K562 (cell line): ENCODE data around the gene NANS. TPM values are rescaled to one million over a fixed set of nuclear protein-coding genes. Genes with fewer than 3 reads are reported as not detected.
A peak's percentile ranks its signal among the peaks of the same experiment; 100 is the strongest.

Source experiments
- CHD1 ChIP-seq: fragments of 200-600 bp; sonication (generic); IDR thresholded peaks from one replicate; pipeline ENCODE4 v1.6.1; 2012; ENCODE audit warnings: mild to moderate bottlenecking, moderate library complexity, low read length, inconsistent platforms
- EGR1 ChIP-seq: fragments of 450-650 bp; conservative IDR thresholded peaks from 2 replicates; pipeline ENCODE4 v1.6.1; 2017; ENCODE audit warnings: mild to moderate bottlenecking
- HCFC1 ChIP-seq: IDR thresholded peaks from 2 replicates; pipeline ENCODE4 v1.6.1; 2012; ENCODE audit warnings: low read depth, low read length, improper control_type of control experiment
- KLF13 ChIP-seq: fragments of 450-650 bp; IDR thresholded peaks from 2 replicates; pipeline ENCODE4 v1.6.1; 2016; ENCODE audit warnings: missing genetic modification characterization, low read depth, mild to moderate bottlenecking, missing compliant biosample characterization, moderate library complexity, borderline replicate concordance
- NFIX ChIP-seq: fragments of 250-450 bp; sonication (Bioruptor Pico); IDR thresholded peaks from 2 replicates; pipeline ENCODE4 v1.4.0; 2020; ENCODE audit warnings: low read depth, mild to moderate bottlenecking, moderate library complexity
- SIN3B ChIP-seq: fragments of 450-650 bp; IDR thresholded peaks from 2 replicates; pipeline ENCODE4 v1.6.1; 2017; ENCODE audit warnings: low read depth, mild to moderate bottlenecking, moderate library complexity
- TAF7 ChIP-seq: fragments of 450-650 bp; IDR thresholded peaks from 2 replicates; pipeline ENCODE4 v1.6.1; 2016; ENCODE audit warnings: missing genetic modification characterization, missing compliant biosample characterization
- TRIM28 ChIP-seq: fragments of 450-650 bp; IDR thresholded peaks from 2 replicates; pipeline ENCODE4 v1.6.1; 2017
- ZBTB12 ChIP-seq: fragments of 250-450 bp; sonication (Bioruptor Pico); IDR thresholded peaks from 2 replicates; pipeline ENCODE4 v1.4.0; 2020
- ZKSCAN3 ChIP-seq: fragments of 250-450 bp; sonication (Bioruptor Pico); IDR thresholded peaks from 2 replicates; pipeline ENCODE4 v1.4.0; 2020
- ZNF318 ChIP-seq, 2 experiments: fragments of 450-650 bp; IDR thresholded peaks; 2 replicates each; pipeline ENCODE4 v1.6.1; 2016; ENCODE audit warnings: mild to moderate bottlenecking in 2 of 2, borderline replicate concordance in 1 of 2, low read depth in 1 of 2, moderate library complexity in 1 of 2
- ZNF707 ChIP-seq: fragments of 250-450 bp; sonication (Bioruptor Pico); conservative IDR thresholded peaks from 2 replicates; pipeline ENCODE4 v1.8.0; 2022; ENCODE audit warnings: inconsistent platforms, mild to moderate bottlenecking, moderate library complexity
- polyA plus RNA-seq, 8 experiments: library from polyadenylated mRNA; depleted of rRNA in 4 of 8; stranded (reverse) in 5 of 8; unstranded in 3 of 8; fragments of >200 nt; fragmentation: Nextera tagmentation in 2 of 8; fragmentation: Illumina TruSeq in 1 of 8; extraction: Ambion mirVana in 2 of 8; extraction: Trizol in 1 of 8; gene quantifications; 2 replicates each; pipeline versions ENCODE4 v1.2.1 to v1.2.3, GENCODE V29; 2011 to 2014; ENCODE audit warnings: inconsistent platforms in 1 of 8, missing spikeins in 1 of 8
- total RNA-seq, 7 experiments: library from RNA; depleted of rRNA in 6 of 7; stranded (reverse); fragments of >200 nt in 6 of 7; fragmentation: Illumina TruSeq in 2 of 7; extraction: Trizol in 2 of 7; gene quantifications; 2 replicates each; pipeline versions ENCODE4 v1.2.1 to v1.2.3, GENCODE V29; 2011 to 2021; ENCODE audit warnings: low replicate concordance in 1 of 7
- TF ChIP-seq, protein P1 (sequence below): sonication (generic); formaldehyde crosslinking; IDR thresholded peaks from 2 replicates; pipeline ENCODE4 v1.8.0; 2022; ENCODE audit warnings: mild to moderate bottlenecking, missing genetic modification reagents

Gene NANS
- total and polyA plus RNA-seq, 9 of the 15 experiments (the other 6 are each of a cell fraction or from before 2014, with no cell fraction given), result 37.1 to 181 (median 137) TPM

GRCh38 chr9:98056269-98057137 is at the start of gene NANS (continued):
- no peak for TF ChIP-seq ZNF318 (IDR thresholded peaks at IDR 0.05; ENCODE audit: borderline replicate concordance in 1 of 2, low read depth in 1 of 2)
- TF ChIP-seq, protein P1, sequence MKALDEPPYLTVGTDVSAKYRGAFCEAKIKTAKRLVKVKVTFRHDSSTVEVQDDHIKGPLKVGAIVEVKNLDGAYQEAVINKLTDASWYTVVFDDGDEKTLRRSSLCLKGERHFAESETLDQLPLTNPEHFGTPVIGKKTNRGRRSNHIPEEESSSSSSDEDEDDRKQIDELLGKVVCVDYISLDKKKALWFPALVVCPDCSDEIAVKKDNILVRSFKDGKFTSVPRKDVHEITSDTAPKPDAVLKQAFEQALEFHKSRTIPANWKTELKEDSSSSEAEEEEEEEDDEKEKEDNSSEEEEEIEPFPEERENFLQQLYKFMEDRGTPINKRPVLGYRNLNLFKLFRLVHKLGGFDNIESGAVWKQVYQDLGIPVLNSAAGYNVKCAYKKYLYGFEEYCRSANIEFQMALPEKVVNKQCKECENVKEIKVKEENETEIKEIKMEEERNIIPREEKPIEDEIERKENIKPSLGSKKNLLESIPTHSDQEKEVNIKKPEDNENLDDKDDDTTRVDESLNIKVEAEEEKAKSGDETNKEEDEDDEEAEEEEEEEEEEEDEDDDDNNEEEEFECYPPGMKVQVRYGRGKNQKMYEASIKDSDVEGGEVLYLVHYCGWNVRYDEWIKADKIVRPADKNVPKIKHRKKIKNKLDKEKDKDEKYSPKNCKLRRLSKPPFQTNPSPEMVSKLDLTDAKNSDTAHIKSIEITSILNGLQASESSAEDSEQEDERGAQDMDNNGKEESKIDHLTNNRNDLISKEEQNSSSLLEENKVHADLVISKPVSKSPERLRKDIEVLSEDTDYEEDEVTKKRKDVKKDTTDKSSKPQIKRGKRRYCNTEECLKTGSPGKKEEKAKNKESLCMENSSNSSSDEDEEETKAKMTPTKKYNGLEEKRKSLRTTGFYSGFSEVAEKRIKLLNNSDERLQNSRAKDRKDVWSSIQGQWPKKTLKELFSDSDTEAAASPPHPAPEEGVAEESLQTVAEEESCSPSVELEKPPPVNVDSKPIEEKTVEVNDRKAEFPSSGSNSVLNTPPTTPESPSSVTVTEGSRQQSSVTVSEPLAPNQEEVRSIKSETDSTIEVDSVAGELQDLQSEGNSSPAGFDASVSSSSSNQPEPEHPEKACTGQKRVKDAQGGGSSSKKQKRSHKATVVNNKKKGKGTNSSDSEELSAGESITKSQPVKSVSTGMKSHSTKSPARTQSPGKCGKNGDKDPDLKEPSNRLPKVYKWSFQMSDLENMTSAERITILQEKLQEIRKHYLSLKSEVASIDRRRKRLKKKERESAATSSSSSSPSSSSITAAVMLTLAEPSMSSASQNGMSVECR (CRISPR knock-in tag), result peak; percentile 24; the same call in 1 of the 2 replicates
- 0 out of 2 replicates have a peak, but pooled peaks have one; percentile 6 for TF ChIP-seq EGR1
- TF ChIP-seq SIN3B, result peak; percentile 36; the same call in 1 of the 2 replicates
- TF ChIP-seq ZNF707 (CRISPR knock-in tag), result no peak
- no peak; the same call in 1 of the 2 replicates for TF ChIP-seq ZBTB12 (CRISPR knock-in tag)
- TF ChIP-seq HCFC1, result no peak
- peak; percentile 88 for TF ChIP-seq CHD1
- peak; percentile 41; the same call in 1 of the 2 replicates for TF ChIP-seq KLF13 (tag)
- no peak for TF ChIP-seq TRIM28
- TF ChIP-seq ZKSCAN3 (CRISPR knock-in tag), result no peak
- TF ChIP-seq TAF7 (tag), result peak; percentile 58
- no peak for TF ChIP-seq NFIX (CRISPR knock-in tag)
